Measurements from ENCODE around the gene CDH3.

DNA sequence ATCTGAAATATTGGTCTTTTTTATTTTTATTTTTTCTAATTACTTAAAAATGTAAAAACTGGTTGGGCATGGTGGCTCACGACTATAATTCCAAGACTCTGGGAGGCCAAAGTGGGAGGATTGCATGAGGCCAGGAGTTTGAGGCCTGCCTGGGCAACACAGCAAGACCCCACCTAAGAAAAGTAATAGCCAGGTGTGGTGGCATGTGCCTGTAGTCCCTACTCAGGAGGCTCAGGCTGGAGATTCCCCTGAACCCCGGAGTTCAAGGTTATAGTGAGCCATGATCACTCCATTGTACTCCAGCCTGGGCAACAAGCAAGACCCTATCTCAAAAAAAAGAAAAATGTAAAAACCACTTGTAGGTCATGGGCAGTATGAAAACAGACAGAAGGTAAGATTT, 36.8 kb upstream of the CDH3 start:
- no peak for TF ChIP-seq CTCF (IDR thresholded peaks at IDR 0.05)
- TF ChIP-seq POLR2A (IDR thresholded peaks at IDR 0.05): no peak
